Vagina (tissue), 2 donors: Measurements from ENCODE around the gene EML4. TPM values are rescaled to one million over a fixed set of nuclear protein-coding genes. Genes with fewer than 3 reads are reported as not detected.

ENCODE experiments used
- DNase-seq, 2 donors: peaks; one replicate each; pipeline ENCODE4 v3.0.0-alpha.2; 2017; ENCODE audit errors: extremely low spot score in 2 of 2
- H3K27ac ChIP-seq: fragments of 200-600 bp; sonication (generic); one replicate; pipeline ENCODE4 v1.5.1; 2019
- H3K27me3 ChIP-seq: fragments of 200-600 bp; sonication (generic); one replicate; pipeline ENCODE4 v1.5.1; 2019
- H3K36me3 ChIP-seq, 2 donors: fragments of 200-600 bp; sonication (generic); one replicate each; pipeline ENCODE4 v1.5.1; 2017 to 2019
- H3K4me1 ChIP-seq: fragments of 200-600 bp; sonication (generic); one replicate; pipeline ENCODE4 v1.5.1; 2019
- H3K4me3 ChIP-seq, 2 donors: fragments of 200-600 bp; sonication (generic); 1 replicate in 1 of 2; 2 replicates in 1 of 2; pipeline ENCODE4 v1.5.1; 2016 to 2019
- H3K9me3 ChIP-seq: fragments of 200-600 bp; sonication (generic); one replicate; pipeline ENCODE4 v1.5.1; 2019
- POLR2A ChIP-seq, 2 donors: fragments of 450-650 bp; IDR thresholded peaks; one replicate each; pipeline ENCODE4 v1.6.1; 2017; ENCODE audit warnings: antibody characterized with exemption in 2 of 2, mild to moderate bottlenecking in 2 of 2, moderate library complexity in 2 of 2
- POLR2AphosphoS5 ChIP-seq, 2 donors: sonication (generic); formaldehyde crosslinking; IDR thresholded peaks; one replicate each; pipeline ENCODE4 v1.9.0; 2017; ENCODE audit warnings: antibody characterized with exemption in 2 of 2, mild to moderate bottlenecking in 2 of 2, low read depth in 1 of 2; ENCODE audit not compliant: insufficient read depth in 1 of 2
- intact Hi-C: fragments of 100-400 bp; cut with DNase I; formaldehyde crosslinking; loops from one replicate; pipeline ENCODE4 v1.15.1; 2023
- total RNA-seq: library from RNA; depleted of rRNA; stranded (reverse); fragments of >200 nt; gene quantifications from one replicate; pipeline ENCODE4 v1.2.3, GENCODE V29; 2016
- TF ChIP-seq, protein P1 (sequence below), 3 experiments: fragments of 450-650 bp in 2 of 3; fragments of 200-600 bp in 1 of 3; sonication (generic) in 1 of 3; IDR thresholded peaks; one replicate each; pipeline ENCODE4 v1.5.1; 2017 to 2019; ENCODE audit warnings: antibody characterized with exemption in 3 of 3, mild to moderate bottlenecking in 2 of 3, moderate library complexity in 2 of 3

EML4 gene
- total RNA-seq, 1 donor from 2014 or later, result 26.0 TPM

DNA sequence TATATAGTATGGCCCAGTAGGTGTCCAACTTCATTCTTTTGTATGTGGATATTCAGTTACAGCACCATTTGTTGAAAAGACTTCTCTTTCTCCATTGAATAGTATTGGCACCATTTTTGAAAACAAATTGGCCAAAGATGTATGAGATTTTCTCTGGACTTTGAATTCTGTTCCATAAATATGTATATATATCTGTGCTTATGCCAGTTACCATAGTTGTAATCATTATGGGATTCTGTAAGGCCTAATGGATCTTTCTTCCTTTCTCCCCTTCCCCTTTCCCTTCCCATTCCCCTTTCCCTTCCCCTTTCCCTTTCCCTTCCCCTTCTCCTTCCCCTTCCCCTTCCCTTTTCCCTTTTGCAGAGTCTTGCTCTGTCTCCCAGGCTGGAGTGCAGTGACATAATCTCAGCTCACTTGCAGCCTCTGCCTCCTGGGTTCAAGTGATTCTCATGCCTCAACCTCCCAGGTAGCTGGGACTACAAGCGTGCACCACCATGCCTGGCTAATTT, 140.9 kb downstream of the EML4 start:
- Histone ChIP-seq H3K27ac (no peak overlapping the region), H3K4me3 (no peak overlapping the region), H3K36me3 (no peaks in the 10 kb centered on the region), H3K27me3 (no peaks in the 10 kb centered on the region), H3K9me3 (no peaks in the 10 kb centered on the region), H3K4me1 (no peaks in the 10 kb centered on the region)
- no peak for DNase-seq
- intact Hi-C loops, result no loop called here
- TF ChIP-seq, protein P1, sequence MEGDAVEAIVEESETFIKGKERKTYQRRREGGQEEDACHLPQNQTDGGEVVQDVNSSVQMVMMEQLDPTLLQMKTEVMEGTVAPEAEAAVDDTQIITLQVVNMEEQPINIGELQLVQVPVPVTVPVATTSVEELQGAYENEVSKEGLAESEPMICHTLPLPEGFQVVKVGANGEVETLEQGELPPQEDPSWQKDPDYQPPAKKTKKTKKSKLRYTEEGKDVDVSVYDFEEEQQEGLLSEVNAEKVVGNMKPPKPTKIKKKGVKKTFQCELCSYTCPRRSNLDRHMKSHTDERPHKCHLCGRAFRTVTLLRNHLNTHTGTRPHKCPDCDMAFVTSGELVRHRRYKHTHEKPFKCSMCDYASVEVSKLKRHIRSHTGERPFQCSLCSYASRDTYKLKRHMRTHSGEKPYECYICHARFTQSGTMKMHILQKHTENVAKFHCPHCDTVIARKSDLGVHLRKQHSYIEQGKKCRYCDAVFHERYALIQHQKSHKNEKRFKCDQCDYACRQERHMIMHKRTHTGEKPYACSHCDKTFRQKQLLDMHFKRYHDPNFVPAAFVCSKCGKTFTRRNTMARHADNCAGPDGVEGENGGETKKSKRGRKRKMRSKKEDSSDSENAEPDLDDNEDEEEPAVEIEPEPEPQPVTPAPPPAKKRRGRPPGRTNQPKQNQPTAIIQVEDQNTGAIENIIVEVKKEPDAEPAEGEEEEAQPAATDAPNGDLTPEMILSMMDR (IDR thresholded peaks at IDR 0.05), result no peak
- TF ChIP-seq POLR2AphosphoS5 (IDR thresholded peaks at IDR 0.05; ENCODE audit: insufficient read depth in 1 of 2, low read depth in 1 of 2) (no peak), POLR2A (IDR thresholded peaks at IDR 0.05) (no peak)

DNA sequence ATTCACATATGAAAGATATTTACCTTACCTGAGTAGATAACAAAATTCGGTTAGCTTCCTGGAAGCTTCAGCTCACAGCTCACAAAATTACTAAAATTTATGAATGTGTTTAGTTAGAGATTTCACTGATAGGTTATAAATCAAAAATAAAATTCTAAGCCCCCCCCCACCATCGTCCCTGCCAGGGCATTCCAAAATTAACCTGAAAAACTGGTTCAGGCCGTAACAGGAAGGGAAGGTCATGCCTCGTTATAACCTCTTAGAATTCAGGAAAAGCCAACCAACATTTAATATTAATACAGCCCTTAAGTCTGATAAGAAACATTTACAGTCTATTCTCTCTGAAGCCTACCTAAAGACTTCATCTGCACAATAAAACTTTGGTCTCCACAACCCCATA, 143.0 kb downstream of the EML4 start:
- H3K27ac ChIP-seq, result no peak overlapping the region
- H3K27me3 ChIP-seq, result no peaks in the 10 kb centered on the region
- TF ChIP-seq, protein P1 (IDR thresholded peaks at IDR 0.05), result no peak
- TF ChIP-seq POLR2AphosphoS5 (IDR thresholded peaks at IDR 0.05; ENCODE audit: insufficient read depth in 1 of 2, low read depth in 1 of 2) (no peak), POLR2A (IDR thresholded peaks at IDR 0.05) (no peak)
- peaks cover 0 to 12% of the 10 kb centered on the region in 2 donors for H3K36me3 ChIP-seq
- intact Hi-C loops, result no loop called here
- no peaks in the 10 kb centered on the region for H3K4me1 ChIP-seq
- no peaks in the 10 kb centered on the region for H3K9me3 ChIP-seq
- H3K4me3 ChIP-seq, result no peak overlapping the region
- DNase-seq, result no peak

DNA sequence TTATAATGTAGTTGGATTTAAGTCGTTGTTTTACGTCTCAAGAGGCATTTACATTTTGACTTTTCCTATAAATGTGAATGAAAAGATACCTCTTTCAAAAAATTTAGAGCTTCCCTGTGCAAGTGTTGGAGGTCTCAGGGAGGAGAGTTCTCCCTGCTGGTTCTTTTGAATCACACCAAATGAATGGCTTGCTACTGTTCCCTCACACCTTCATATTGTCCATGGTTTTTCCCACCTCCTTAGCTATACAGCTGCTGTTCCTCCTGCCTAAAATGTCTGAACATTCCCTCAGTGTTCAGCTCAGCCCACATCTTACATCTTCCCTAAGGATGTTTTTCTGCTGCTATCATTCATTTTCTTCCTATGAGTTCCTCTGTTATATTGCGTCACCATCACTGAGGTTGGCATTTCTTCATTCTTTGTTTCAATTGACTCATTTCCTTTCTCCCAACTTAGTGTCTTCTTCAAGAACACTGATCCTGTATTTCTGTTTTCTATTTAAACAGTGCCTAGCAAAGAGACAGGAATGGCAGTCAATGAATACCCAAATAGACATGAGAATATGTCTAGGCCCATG, 145.8 kb downstream of the EML4 start:
- TF ChIP-seq POLR2A (IDR thresholded peaks at IDR 0.05) (no peak), POLR2AphosphoS5 (IDR thresholded peaks at IDR 0.05; ENCODE audit: insufficient read depth in 1 of 2, low read depth in 1 of 2) (no peak)
- TF ChIP-seq, protein P1 (IDR thresholded peaks at IDR 0.05), result no peak
- H3K27me3 ChIP-seq, result no peaks in the 10 kb centered on the region
- no peak for DNase-seq
- no peaks in the 10 kb centered on the region for H3K4me1 ChIP-seq
- intact Hi-C loops, result no loop called here
- no peak overlapping the region for H3K4me3 ChIP-seq
- no peak overlapping the region for H3K27ac ChIP-seq
- H3K9me3 ChIP-seq, result no peaks in the 10 kb centered on the region
- H3K36me3 ChIP-seq, result peaks cover 0 to 12% of the 10 kb centered on the region in 2 donors

DNA sequence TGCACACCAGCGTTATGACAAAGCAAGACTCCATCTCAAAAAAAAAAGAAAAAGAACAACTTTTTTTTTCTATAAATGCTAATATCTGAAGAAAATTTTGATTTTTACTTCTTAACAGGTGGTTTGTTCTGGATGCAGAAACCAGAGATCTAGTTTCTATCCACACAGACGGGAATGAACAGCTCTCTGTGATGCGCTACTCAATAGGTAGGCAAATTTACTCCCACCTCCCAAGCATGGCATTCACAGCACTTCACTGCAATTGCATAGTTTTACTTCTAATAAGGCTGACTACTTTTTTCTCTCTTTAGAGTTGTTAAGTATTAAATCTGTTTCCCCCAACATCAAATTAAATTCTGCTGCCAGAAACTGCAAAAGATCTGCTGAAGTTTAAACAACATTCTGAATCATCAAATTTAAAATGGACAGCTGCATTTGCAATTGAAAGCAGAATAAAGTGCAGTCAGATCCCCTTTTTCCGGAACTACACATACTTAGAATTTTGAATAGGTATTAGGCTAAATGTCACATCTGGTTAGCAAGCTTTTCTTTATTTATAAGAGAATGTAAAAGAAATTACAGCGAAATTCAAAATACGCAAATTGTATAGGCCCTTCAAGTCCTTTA, 146.8 kb downstream of the EML4 start:
- Histone ChIP-seq H3K27ac (no peak overlapping the region), H3K27me3 (no peaks in the 10 kb centered on the region), H3K36me3 (peaks cover 0 to 12% of the 10 kb centered on the region in 2 donors), H3K4me1 (no peaks in the 10 kb centered on the region), H3K4me3 (no peak overlapping the region), H3K9me3 (no peaks in the 10 kb centered on the region)
- DNase-seq, result no peak
- TF ChIP-seq POLR2A (IDR thresholded peaks at IDR 0.05) (no peak), POLR2AphosphoS5 (IDR thresholded peaks at IDR 0.05; ENCODE audit: insufficient read depth in 1 of 2, low read depth in 1 of 2) (no peak)
- TF ChIP-seq, protein P1 (IDR thresholded peaks at IDR 0.05), result no peak
- intact Hi-C loops, result no loop called here

DNA sequence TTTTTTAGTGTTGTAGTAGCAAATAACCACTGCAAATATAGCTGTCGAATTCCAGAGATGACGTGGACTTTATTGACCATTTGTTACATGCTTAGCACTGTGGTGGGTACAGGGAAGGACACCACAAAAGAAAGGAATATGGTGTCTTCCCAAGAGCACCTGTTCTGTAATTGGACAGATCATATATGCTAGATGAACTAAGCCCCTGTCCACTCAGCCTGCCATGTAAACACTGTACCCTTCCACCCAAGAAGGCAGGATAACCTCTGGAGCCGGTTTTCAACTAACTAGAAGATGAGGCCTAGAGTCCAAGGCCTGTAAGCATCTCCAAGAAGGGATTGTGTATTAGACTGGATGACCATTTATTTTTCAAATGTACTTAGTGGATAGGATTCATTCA, 147.8 kb downstream of the EML4 start:
- Histone ChIP-seq H3K36me3 (peaks cover 0 to 12% of the 10 kb centered on the region in 2 donors), H3K9me3 (no peaks in the 10 kb centered on the region), H3K4me3 (no peak overlapping the region), H3K27ac (no peak overlapping the region), H3K27me3 (no peaks in the 10 kb centered on the region), H3K4me1 (no peaks in the 10 kb centered on the region)
- DNase-seq, result no peak
- no peak for TF ChIP-seq POLR2AphosphoS5 (IDR thresholded peaks at IDR 0.05; ENCODE audit: insufficient read depth in 1 of 2, low read depth in 1 of 2)
- TF ChIP-seq, protein P1 (IDR thresholded peaks at IDR 0.05), result no peak
- TF ChIP-seq POLR2A (IDR thresholded peaks at IDR 0.05), result no peak
- intact Hi-C loops, result no loop called here
